ENCODE results near the gene HIVEP1.

HIVEP1 gene

GRCh38 chr6:12051861-12052368 lies 39.8 kb downstream of the HIVEP1 start:
- no peak for DNase-seq (ENCODE audit: low read depth)

DNA sequence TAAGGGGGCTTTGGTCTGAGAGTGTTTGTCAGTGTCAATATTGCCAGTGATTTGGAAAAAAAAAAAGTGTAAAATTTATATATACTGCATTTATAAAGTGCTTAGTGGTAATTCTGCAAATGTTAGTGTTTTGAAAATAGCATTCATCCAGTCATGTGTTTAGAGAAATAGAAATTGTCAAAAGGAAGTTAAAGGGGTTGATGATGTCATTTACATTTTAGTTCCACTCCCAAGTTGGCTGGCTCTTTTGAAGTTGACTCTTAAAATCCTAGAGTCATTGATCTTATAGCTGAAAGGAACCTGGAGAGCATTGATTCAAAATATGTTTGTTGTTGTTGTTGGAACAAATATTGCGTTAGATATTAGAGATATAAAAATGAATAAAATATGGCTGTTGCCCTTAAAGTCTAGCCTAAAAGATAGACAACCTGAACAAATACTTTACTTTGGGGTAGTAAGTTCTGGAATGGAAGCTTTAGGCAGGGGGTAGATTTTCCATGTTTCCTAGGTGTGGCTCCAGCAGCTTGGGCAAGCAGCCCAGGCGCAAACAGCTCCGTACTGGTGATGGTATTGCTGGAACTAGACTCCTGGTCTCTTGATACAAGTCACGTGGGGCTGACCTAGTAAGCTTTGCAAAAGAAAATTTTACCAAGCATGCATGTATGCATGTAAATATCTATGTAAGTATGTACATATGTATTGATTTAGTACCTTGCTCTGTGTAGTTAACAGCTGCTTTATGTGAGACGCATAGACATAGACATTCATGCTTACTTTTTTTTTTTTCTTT lies 46.3 kb downstream of the HIVEP1 start:
- DNase-seq (ENCODE audit: low read depth): no peak

GRCh38 chr6:12060780-12061609 lies 48.9 kb downstream of the HIVEP1 start:
- no peak for DNase-seq (ENCODE audit: low read depth)

- no peak for DNase-seq (ENCODE audit: low read depth)
Observed at GRCh38 chr6:12062605-12063004, 50.5 kb downstream of the HIVEP1 start.

- DNase-seq (ENCODE audit: low read depth): no peak
Observed at GRCh38 chr6:12064131-12064530, 52.0 kb downstream of the HIVEP1 start.

DNA sequence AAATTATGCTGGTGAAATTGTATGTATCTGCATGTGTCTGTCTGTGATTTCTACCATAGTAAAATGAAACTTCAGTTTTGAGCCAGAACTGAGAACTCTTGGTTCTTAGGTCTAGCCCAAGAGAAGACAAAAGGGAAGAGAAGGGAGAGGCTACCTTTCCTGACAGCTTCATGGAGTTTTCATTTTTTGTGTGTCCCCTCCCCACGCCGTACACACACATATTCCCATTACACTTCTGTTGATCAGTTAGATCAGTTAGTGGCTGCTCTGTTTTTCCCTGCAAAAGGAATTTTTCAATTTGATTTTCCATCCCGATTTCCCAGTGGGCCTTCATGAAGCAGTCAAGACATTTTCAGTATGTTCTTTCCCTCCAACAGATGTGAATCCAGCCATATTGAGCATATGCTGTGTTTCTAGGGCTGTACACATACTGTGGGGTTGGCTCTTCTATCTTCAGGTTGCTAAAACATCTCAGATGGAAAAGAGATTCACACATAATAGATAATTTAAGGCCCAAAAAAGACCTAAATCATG lies 52.5 kb downstream of the HIVEP1 start:
- no peak for DNase-seq (ENCODE audit: low read depth)

DNA sequence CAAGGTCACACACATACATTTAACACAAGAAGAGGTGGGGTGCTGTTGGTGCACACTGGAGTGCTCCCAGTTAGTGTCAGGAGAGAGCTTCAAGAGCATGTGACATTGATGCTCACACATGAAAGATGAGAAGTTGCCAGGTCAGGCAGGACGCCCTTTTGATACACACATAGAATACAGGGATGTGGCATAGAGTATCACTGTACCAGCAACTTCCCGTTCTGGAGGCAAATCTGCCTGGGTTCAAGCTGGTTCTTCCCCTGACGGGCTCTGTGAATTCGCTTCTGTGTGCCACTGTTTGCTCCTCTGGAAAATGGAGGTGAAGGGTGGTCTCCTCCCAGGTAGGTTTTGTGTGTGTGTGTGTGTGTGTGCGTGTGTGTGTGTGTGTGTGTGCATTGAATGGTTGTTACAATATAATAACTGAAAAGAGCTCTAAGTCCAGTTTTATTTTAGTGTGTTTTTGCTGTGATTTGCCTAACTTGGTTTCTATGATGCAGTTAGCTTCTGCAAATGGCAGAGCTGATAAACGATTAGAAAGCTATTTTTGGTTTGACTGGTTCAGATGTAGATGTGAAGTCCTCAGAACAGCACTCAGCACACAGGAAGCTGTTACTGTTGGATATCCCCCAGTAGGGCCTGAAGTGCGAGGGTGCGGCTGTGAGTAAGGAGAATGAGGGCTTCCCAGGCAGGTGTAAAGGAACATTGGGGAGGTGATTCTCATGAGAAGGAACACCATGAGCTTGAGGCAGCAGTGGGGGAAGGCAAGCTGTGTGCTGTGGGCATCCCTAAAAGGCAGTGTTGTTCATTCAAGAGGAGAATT lies 53.4 kb downstream of the HIVEP1 start:
- DNase-seq (ENCODE audit: low read depth): no peak

DNA sequence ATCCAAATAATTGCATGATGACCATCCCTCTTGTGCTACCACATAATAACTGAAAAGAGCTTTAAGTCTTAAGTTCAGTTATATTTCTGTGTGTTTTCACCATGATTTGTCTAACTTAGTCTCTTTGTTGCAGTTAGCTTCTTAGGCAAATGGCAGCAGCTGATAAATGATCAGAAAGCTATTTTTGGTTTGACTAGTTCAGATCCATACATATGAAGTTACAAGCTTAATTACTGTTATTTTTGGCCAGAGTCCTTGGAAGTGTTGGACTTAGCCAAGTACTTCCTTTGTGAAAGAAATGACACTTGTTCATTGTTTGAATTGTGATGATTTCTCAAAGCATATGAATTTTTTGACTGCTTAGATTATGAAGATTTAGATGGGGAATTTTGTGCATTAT lies 54.2 kb downstream of the HIVEP1 start:
- DNase-seq (ENCODE audit: low read depth): no peak

DNA sequence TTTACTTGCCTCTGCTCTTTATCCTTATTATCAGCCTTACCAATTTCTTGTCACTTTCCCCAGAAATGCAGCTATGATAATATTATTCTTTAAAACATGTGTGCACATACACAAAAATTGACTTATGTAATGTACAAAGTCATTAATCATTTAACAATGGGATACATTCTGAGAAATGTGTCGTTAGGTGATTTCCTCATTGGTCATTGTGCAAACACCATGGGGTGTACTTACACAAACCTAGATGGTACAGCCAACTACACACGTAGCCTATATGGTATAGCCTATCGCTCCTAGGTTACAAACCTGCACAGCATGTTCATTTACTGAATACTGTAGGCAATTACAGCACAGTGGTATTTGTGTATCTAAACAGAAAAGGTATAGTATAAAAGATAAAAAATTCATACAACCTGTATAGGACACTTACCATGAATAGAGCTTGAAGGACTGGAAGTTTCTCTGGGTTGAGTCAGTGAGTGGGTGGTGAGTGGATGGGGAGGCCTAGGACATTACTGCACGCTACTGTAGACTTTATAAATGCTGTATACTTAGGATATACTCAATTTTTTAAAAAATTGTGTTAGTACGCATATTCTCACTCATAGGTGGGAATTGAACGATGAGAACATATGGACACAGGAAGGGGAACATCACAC lies 56.9 kb downstream of the HIVEP1 start:
- no peak for DNase-seq (ENCODE audit: low read depth)

- no peak for DNase-seq (ENCODE audit: low read depth)
Observed at GRCh38 chr6:12069891-12070529, 57.9 kb downstream of the HIVEP1 start.

- DNase-seq (ENCODE audit: low read depth): no peak
Observed at GRCh38 chr6:12071064-12071615, 59.0 kb downstream of the HIVEP1 start.

- DNase-seq (ENCODE audit: low read depth): no peak
Observed at GRCh38 chr6:12075067-12075563, 63.0 kb downstream of the HIVEP1 start.

DNA sequence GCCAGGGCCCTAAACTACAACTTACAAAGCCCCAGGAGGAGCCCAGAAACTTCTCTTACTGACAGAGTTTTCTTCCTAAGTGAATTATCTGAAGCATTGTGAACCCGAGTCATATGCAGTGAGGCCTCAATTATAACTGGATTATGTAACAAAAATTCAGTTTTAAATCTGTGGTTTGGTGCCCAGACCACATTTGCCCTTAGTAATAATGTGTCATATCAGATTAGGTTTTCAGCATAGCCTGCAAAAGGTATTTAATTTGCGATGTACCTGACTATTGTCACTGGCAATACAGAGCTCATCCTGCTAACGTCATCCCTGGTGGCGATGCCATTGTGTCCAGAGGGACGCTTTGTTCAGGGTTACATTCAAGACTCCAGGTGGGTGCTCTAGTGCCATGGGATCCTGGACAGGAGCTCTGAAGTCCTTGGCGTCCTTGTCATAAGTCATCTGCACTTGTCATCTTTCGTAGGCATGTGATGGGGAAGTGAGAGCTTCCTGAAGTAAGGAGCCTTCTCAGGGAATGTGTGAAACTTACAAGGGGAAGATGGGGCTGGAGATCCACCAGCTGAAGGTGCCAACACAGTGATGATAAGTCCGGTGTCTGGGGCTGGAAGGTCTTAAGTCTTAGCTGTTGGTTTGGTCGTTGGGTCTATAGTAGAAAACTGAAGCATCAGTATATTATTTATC lies 65.1 kb downstream of the HIVEP1 start:
- DNase-seq (ENCODE audit: low read depth): no peak

DNA sequence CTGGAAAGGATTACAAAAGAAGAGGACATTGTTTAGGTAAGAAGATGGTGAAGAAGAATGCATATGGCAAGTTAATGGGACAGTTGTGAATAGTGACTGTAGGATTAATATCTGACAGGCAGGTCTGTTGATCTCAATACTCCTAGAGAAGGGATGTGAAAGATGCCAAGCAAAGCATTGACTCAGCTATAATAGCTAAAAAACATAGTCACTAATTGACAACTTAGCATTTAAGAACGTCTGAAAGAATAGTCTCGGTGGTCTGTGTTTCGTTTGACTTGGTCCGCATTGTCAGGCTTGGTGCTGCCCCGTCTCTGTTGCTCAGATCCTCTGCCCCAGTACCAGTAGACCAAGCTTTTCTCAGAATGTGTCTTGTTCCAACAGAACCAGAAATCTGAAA lies 65.9 kb downstream of the HIVEP1 start:
- no peak for DNase-seq (ENCODE audit: low read depth)

- DNase-seq (ENCODE audit: low read depth): no peak
Observed at GRCh38 chr6:12081771-12082170, 69.7 kb downstream of the HIVEP1 start.

DNA sequence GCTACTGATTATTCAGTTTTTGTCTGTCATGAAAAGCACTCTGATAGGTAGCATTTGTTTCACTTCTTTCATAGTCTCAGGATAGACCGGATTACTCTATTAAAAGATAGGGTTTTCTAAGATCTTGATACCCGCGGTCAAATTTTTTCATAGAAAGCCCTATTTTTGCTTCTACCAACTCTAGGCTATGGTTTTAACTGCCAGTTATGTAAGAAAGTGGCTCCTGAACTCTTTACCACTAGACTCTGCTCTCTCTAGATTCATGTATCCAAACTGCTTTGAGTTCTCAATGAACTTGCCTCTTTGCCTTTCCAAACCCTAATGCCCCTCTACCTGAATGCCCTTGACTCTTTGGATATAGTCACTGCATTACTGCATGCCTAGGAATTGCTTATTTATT lies 70.3 kb downstream of the HIVEP1 start:
- no peak for DNase-seq (ENCODE audit: low read depth)

DNA sequence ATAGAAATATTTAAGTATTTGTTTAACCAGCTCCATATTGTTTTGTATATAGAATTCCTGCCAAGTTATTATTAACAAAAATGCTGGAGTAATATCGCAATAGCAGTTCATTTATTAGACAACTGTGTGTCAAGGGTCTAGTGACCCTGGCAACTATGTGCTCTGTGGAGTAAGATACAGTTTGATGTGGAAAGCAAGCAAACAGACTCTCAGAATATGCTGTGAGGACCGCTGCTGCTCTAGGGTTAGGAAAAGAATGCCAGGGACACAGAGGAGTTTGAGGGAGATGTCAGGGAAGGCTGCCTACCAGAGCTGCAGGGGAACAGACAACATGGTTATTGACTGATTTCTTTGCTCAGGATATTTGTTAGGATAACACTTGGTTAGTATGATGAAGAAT lies 71.2 kb downstream of the HIVEP1 start:
- DNase-seq (ENCODE audit: low read depth): no peak

- DNase-seq (ENCODE audit: low read depth): no peak
Observed at GRCh38 chr6:12083763-12084162, 71.7 kb downstream of the HIVEP1 start.

DNA sequence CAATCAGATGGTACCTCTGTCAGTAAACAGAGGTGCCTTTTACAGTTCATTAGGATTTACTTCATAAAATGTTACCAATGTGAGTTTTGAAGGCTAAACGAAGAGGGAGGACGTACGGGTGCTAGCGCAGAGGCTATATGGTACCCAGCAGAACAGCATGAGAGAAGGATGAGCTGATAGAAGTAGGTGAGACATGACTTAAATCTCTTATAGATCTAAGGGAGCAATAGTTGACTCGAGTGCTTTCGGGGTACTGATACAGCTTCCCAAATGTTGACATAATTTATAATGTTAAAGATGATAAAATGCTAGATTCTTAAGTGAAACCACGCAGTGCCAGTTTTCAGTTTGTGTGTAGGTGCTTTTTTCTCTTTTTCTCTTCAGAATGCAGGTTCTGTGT lies 72.6 kb downstream of the HIVEP1 start:
- no peak for DNase-seq (ENCODE audit: low read depth)

GRCh38 chr6:12088531-12088930 lies 76.4 kb downstream of the HIVEP1 start:
- DNase-seq (ENCODE audit: low read depth): no peak

All from CMK (cell line).